CD1c-positive myeloid dendritic cell (primary cell): ENCODE results near the gene NRDC.
A peak's percentile ranks its signal among the peaks of the same experiment; 100 is the strongest.

Experiments
- DNase-seq: peaks from one replicate; pipeline ENCODE4 v3.0.0-alpha.2; 2016; ENCODE audit errors: extremely low spot score

NRDC gene

DNA sequence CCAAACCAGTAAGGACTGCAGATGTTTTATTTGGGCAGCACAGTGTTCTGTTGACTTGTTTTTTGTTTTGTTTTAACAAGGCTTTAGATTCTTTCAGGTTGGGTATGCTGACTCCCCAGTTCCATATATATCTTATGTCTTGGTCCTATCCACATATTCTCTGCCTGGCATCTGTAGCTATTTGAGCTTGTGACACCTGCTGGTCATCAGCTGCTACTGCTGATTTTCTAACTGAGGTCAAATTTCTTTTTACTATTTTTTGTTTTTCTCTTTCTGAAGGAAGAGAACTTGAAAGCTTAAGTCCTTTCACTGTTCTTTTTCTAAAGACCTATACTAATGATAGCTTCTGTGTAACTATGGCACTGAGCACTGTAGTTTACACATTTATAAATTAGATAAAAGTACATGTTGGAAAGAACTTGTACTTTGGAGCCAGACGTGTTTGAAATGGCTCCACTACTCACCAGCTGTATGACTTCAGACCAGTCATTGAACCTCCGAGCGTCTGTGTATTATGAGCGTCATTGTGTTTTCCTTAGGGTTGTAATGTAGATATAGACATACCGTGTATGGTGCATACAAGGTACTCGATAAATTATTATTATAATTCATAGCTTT is 109.4 kb downstream of the NRDC start:
- DNase-seq: peak; percentile 47

- no peak for DNase-seq
Measured at GRCh38 chr1:51761351-51761750, 117.2 kb downstream of the NRDC start.

- no peak for DNase-seq
Measured at GRCh38 chr1:51760872-51761271, 117.7 kb downstream of the NRDC start.

- DNase-seq: no peak
Measured at GRCh38 chr1:51758310-51758709, 120.2 kb downstream of the NRDC start.

GRCh38 chr1:51756290-51756689 is 122.2 kb downstream of the NRDC start:
- no peak for DNase-seq

GRCh38 chr1:51755437-51755836 is 123.1 kb downstream of the NRDC start:
- DNase-seq: no peak

GRCh38 chr1:51754666-51755065 is 123.9 kb downstream of the NRDC start:
- no peak for DNase-seq

GRCh38 chr1:51753969-51754368 is 124.6 kb downstream of the NRDC start:
- DNase-seq: no peak

DNA sequence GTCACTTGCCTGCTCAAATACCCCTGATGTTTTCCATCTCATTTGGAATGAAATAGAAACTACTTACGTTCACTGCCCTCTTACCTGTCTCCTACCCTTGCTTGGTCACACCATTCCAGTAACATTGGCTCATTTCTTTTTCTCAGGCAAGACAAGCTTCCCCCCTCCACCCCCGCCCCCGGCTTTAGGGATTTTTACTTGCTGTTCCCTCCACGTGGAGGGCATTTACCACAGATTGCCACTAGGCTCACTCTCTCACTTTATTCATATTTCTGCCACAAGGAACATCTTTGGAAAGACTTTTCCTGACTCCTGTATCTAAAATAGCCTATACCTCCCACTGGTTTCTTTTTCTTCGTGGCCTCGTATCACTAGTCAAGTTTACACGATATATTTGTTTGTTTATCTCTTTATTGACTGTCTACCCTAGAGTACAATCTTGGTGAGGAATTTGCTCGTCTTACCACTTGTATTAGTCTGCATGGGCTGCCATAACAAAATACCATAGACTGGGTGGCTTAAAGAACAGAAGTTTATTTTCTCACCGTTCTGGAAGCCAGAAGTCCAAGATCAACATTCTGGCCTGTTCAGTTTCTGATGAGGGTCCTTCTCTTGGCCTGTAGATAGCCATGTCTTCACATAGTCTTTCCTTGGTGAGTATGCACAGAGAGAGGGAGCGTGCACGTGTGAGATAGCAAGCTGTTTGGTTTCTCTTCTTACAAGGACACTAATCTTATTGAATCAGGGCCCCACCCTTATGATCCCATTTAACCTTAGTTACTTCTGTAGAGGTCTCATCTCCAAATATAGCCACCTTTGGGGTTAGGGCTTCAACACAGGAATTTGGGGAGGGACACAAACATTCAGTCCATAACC is 126.2 kb downstream of the NRDC start:
- no peak for DNase-seq

DNA sequence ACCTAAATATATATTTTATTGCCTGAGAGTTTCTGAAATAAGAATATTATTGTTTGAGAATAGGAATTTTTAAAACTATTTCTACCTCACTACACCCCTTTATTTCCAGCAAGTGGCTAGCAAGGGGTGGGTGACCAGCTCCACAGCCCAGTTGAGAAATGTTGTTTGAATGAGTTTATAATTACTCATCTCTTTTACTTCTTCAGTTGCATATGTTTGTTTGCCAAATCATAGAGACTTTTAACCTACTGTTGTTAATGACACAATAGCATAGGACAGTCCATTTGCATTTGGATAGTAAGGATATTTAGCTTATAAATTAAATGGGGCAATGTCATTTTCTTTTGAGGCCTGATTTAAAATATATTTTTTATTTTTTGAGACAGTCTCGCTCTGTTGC is 127.8 kb downstream of the NRDC start:
- no peak for DNase-seq

DNA sequence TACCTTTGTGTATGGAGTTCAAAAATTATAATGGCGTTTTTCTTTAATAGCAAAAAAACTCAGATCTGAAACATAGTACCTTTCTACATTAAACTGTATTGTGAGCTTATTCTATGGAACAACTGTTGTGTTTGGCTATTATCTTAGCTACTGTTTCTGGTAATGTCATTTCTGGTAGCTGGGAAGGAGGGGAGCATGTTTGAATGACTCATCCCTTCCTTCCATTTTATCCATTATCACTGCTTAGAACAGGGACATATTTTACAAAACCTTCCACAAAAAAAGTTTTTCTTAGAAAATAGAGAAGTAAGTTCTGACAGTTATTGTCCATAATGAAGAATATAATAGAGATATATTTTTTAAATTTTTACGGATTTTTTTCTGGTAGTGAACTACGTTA is 128.3 kb downstream of the NRDC start:
- DNase-seq: no peak

DNA sequence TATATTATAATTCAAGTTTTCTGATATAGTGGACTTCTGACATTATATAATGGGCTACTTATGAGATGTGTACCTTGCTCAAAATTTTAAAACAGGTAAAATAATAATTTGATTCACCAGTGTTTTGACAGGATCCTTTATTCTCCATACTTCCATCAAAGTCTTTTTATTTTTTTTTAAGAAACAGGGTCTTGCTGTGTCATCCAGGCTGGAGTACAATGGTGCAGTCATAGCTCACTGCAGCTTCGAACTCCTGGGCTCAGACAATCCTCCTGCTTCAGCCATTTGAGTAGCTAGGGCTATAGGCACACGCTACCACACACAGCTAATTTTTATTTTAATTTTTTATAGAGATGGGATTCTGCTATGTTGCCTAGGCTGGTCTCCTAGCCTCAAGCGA is 129.4 kb downstream of the NRDC start:
- DNase-seq: no peak

GRCh38 chr1:51745304-51745570 is 133.3 kb downstream of the NRDC start:
- no peak for DNase-seq

GRCh38 chr1:51744506-51745303 is 133.8 kb downstream of the NRDC start:
- no peak for DNase-seq

GRCh38 chr1:51741121-51741681 is 137.3 kb downstream of the NRDC start:
- DNase-seq: no peak

- no peak for DNase-seq
Measured at GRCh38 chr1:51740652-51741051, 137.9 kb downstream of the NRDC start.
